ENCODE data around the gene CCDC28B.
A peak's percentile ranks its signal among the peaks of the same experiment; 100 is the strongest.

Gene CCDC28B

GRCh38 chr1:32170991-32171390 lies 29.4 kb upstream of the CCDC28B start:
- TF ChIP-seq ELF4 (IDR thresholded peaks at IDR 0.05) (no peak), FOXK2 (IDR thresholded peaks at IDR 0.05) (no peak), PKNOX1 (IDR thresholded peaks at IDR 0.05) (no peak), FOXM1 (IDR thresholded peaks at IDR 0.05; ENCODE audit: borderline replicate concordance) (no peak)
- POLR2A ChIA-PET, result interaction anchor here (1.3 kb wide), 1 partner anchor 8 kb away, joined by 4 read pairs; the partner anchor contains the start of gene TXLNA
- DNase-seq (ENCODE audit: extremely low spot score), result no peak
- CTCF ChIA-PET, result no interaction called here

- no peak for DNase-seq (ENCODE audit: extremely low spot score)
- CTCF ChIA-PET, result no interaction called here
- POLR2A ChIA-PET, result no interaction called here
- TF ChIP-seq PKNOX1 (IDR thresholded peaks at IDR 0.05) (no peak), L3MBTL2 (conservative IDR thresholded peaks at IDR 0.05) (no peak), FOXM1 (IDR thresholded peaks at IDR 0.05; ENCODE audit: borderline replicate concordance) (no peak), NFRKB (IDR thresholded peaks at IDR 0.05) (no peak), TARDBP (IDR thresholded peaks at IDR 0.05) (no peak), FOXA1 (IDR thresholded peaks at IDR 0.05) (no peak), BHLHE40 (IDR thresholded peaks at IDR 0.05; ENCODE audit: borderline replicate concordance) (no peak), FOXK2 (IDR thresholded peaks at IDR 0.05) (no peak), CTBP1 (IDR thresholded peaks at IDR 0.05; ENCODE audit: borderline replicate concordance) (no peak), SUZ12 (IDR thresholded peaks at IDR 0.05) (no peak), ZNF384 (IDR thresholded peaks at IDR 0.05) (no peak), SP1 (IDR thresholded peaks at IDR 0.05) (no peak), ARNT (IDR thresholded peaks at IDR 0.05) (no peak)
Measured at GRCh38 chr1:32172621-32173245, 27.7 kb upstream of the CCDC28B start.

GRCh38 chr1:32178380-32179192 lies 21.8 kb upstream of the CCDC28B start:
- ChIA-PET POLR2A (interaction anchor here (0.6 to 3.6 kb wide), 28 partner anchors 8 to 534 kb away, joined by 3 to 28 read pairs (median 4); partner anchors contain the start of genes BSDC1, CCDC28B, IQCC and KPNA6), CTCF (interaction anchor here (0.6 to 1.2 kb wide), 2 partner anchors 37 to 615 kb away, joined by 3 read pairs; no protein-coding TSS in a partner anchor)
- TF ChIP-seq HDGF (IDR thresholded peaks at IDR 0.05; ENCODE audit: borderline replicate concordance) (no peak), FOXA1 (IDR thresholded peaks at IDR 0.05) (no peak), L3MBTL2 (conservative IDR thresholded peaks at IDR 0.05) (no peak), ZNF384 (IDR thresholded peaks at IDR 0.05) (no peak), TARDBP (IDR thresholded peaks at IDR 0.05) (no peak), LEF1 (IDR thresholded peaks at IDR 0.05; ENCODE audit: borderline replicate concordance) (no peak), ARNT (IDR thresholded peaks at IDR 0.05) (no peak), NFRKB (IDR thresholded peaks at IDR 0.05) (no peak), PKNOX1 (IDR thresholded peaks at IDR 0.05) (no peak), FOXM1 (IDR thresholded peaks at IDR 0.05; ENCODE audit: borderline replicate concordance) (no peak), SP1 (IDR thresholded peaks at IDR 0.05) (no peak), FOXK2 (IDR thresholded peaks at IDR 0.05) (no peak), CTBP1 (IDR thresholded peaks at IDR 0.05; ENCODE audit: borderline replicate concordance) (no peak), BHLHE40 (IDR thresholded peaks at IDR 0.05; ENCODE audit: borderline replicate concordance) (no peak), SUZ12 (IDR thresholded peaks at IDR 0.05) (no peak), ELF4 (IDR thresholded peaks at IDR 0.05) (no peak)
- DNase-seq (ENCODE audit: extremely low spot score), result no peak

- POLR2A ChIA-PET, result interaction anchor here (0.6 to 3.6 kb wide), 29 partner anchors 8 to 534 kb away, joined by 3 to 28 read pairs (median 4); partner anchors contain the start of genes BSDC1, CCDC28B, IQCC and KPNA6
Measured at GRCh38 chr1:32179193-32179442, 21.3 kb upstream of the CCDC28B start.

GRCh38 chr1:32179443-32180185 lies 20.8 kb upstream of the CCDC28B start, which contains the start of gene TXLNA:
TXLNA (plus strand) TSS chr1:32179675; CDS start chr1:32180346, 671 bp downstream.
- POLR2A ChIA-PET, result interaction anchor here (0.6 to 3.6 kb wide), 31 partner anchors 8 to 535 kb away, joined by 3 to 28 read pairs (median 4); partner anchors contain the start of genes BSDC1, CCDC28B, IQCC and KPNA6
- DNase-seq (ENCODE audit: extremely low spot score), result peak; percentile 100
- no peak for TF ChIP-seq HDGF (IDR thresholded peaks at IDR 0.05; ENCODE audit: borderline replicate concordance)
- peak; percentile 91 for TF ChIP-seq PKNOX1 (IDR thresholded peaks at IDR 0.05)
- no peak for TF ChIP-seq SUZ12 (IDR thresholded peaks at IDR 0.05)
- TF ChIP-seq ELF4 (IDR thresholded peaks at IDR 0.05), result peak; percentile 54
- TF ChIP-seq TARDBP (IDR thresholded peaks at IDR 0.05), result peak; percentile 99
- TF ChIP-seq BHLHE40 (IDR thresholded peaks at IDR 0.05; ENCODE audit: borderline replicate concordance), result no peak
- peak; percentile 59; the same call in 1 of the 2 replicates for TF ChIP-seq ARNT (IDR thresholded peaks at IDR 0.05)
- TF ChIP-seq FOXM1 (IDR thresholded peaks at IDR 0.05; ENCODE audit: borderline replicate concordance), result peak; percentile 25; the same call in 1 of the 2 replicates
- peak; percentile 93 for TF ChIP-seq LEF1 (IDR thresholded peaks at IDR 0.05; ENCODE audit: borderline replicate concordance)
- TF ChIP-seq L3MBTL2 (conservative IDR thresholded peaks at IDR 0.05), result peak; percentile 99
- CTCF ChIA-PET, result interaction anchor here (0.6 to 1.2 kb wide), 2 partner anchors 36 to 616 kb away, joined by 3 read pairs; no protein-coding TSS in a partner anchor

More at GRCh38 chr1:32179193-32179442, 21.3 kb upstream of the CCDC28B start:
- no peak for DNase-seq (ENCODE audit: extremely low spot score)
- TF ChIP-seq SUZ12 (IDR thresholded peaks at IDR 0.05) (no peak), BHLHE40 (IDR thresholded peaks at IDR 0.05; ENCODE audit: borderline replicate concordance) (no peak), HDGF (IDR thresholded peaks at IDR 0.05; ENCODE audit: borderline replicate concordance) (no peak), SP1 (IDR thresholded peaks at IDR 0.05) (no peak), ZNF384 (IDR thresholded peaks at IDR 0.05) (no peak), NFRKB (IDR thresholded peaks at IDR 0.05) (no peak)
- CTCF ChIA-PET, result interaction anchor here (0.6 to 1.2 kb wide), 2 partner anchors 37 to 615 kb away, joined by 3 read pairs; no protein-coding TSS in a partner anchor
